ENCODE measurements around the gene NDFIP2. TPM values are rescaled to one million over a fixed set of nuclear protein-coding genes. Genes with fewer than 3 reads are reported as not detected.

The NDFIP2 gene
- total and polyA plus RNA-seq, 2 donors (not counting 1 experiment from before 2014, with no cell fraction given), result 0.12 to 1.0 TPM

- ChIA-PET POLR2A (no interaction called here), CTCF (no interaction called here)
- TF ChIP-seq, protein P1, sequence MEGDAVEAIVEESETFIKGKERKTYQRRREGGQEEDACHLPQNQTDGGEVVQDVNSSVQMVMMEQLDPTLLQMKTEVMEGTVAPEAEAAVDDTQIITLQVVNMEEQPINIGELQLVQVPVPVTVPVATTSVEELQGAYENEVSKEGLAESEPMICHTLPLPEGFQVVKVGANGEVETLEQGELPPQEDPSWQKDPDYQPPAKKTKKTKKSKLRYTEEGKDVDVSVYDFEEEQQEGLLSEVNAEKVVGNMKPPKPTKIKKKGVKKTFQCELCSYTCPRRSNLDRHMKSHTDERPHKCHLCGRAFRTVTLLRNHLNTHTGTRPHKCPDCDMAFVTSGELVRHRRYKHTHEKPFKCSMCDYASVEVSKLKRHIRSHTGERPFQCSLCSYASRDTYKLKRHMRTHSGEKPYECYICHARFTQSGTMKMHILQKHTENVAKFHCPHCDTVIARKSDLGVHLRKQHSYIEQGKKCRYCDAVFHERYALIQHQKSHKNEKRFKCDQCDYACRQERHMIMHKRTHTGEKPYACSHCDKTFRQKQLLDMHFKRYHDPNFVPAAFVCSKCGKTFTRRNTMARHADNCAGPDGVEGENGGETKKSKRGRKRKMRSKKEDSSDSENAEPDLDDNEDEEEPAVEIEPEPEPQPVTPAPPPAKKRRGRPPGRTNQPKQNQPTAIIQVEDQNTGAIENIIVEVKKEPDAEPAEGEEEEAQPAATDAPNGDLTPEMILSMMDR (IDR thresholded peaks at IDR 0.05), result no peak
- TF ChIP-seq EZH2 (IDR thresholded peaks at IDR 0.05; ENCODE audit: borderline replicate concordance, insufficient read depth, low read depth, low read length, poor library complexity, severe bottlenecking), result no peak
- no CpG with 5 or more reads among the region's 1 CpG for WGBS (ENCODE audit: insufficient coverage)
- Mint-ChIP-seq H3K4me3 (no peak overlapping the region), H3K27me3 (peaks cover 22% of the 10 kb centered on the region), H3K4me1 (no peaks in the 10 kb centered on the region), H3K27ac (no peak overlapping the region), H3K9me3 (ENCODE audit: insufficient read depth) (no peaks in the 10 kb centered on the region)
- Histone ChIP-seq H3K27me3 (replicated peaks in 1 of 4; ENCODE audit: control extremely low read depth in 1 of 4, control insufficient read depth in 3 of 4, insufficient read depth in 4 of 4, low read length in 3 of 4) (peaks cover 0 to 3% (median 0%) of the 10 kb centered on the region in 4 experiments), H3K36me3 (replicated peaks in 1 of 2; ENCODE audit: control extremely low read depth in 1 of 2, control insufficient read depth in 1 of 2, extremely low read depth in 1 of 2, insufficient read depth in 2 of 2, low read length in 1 of 2) (no peaks in the 10 kb centered on the region), H3K4me3 (ENCODE audit: control extremely low read depth in 1 of 5, extremely low read depth in 1 of 5, insufficient read depth in 1 of 5, low read depth in 2 of 5, low read length in 4 of 5) (no peak overlapping the region), H3K27ac (ENCODE audit: low read length in 2 of 2) (no peak overlapping the region), H3K79me2 (ENCODE audit: control insufficient read depth, insufficient read depth, low read length) (no peaks in the 10 kb centered on the region), H3K4me2 (replicated peaks; ENCODE audit: low read depth, low read length, poor library complexity, severe bottlenecking) (no peak overlapping the region), H3K4me1 (ENCODE audit: control insufficient read depth in 2 of 2, insufficient read depth in 2 of 2, low read length in 2 of 2) (no peaks in the 10 kb centered on the region), H3K9me3 (ENCODE audit: control extremely low read depth in 1 of 3, control insufficient read depth in 2 of 3, insufficient read depth in 1 of 3, low read length in 2 of 3) (no peaks in the 10 kb centered on the region), H3K9ac (ENCODE audit: low read length) (no peak overlapping the region), H4K20me1 (ENCODE audit: control insufficient read depth, insufficient read depth, low read length, poor library complexity, severe bottlenecking) (no peaks in the 10 kb centered on the region), H2AFZ (ENCODE audit: insufficient read depth, low read depth, low read length, poor library complexity, severe bottlenecking) (no peak overlapping the region)
- intact Hi-C loops (cut with micrococcal nuclease), result no loop called here
- ATAC-seq (ENCODE audit: low read depth) (no peak), DNase-seq (no peak)
Observed at GRCh38 chr13:79463604-79464003, 17.4 kb upstream of the NDFIP2 start.

DNA sequence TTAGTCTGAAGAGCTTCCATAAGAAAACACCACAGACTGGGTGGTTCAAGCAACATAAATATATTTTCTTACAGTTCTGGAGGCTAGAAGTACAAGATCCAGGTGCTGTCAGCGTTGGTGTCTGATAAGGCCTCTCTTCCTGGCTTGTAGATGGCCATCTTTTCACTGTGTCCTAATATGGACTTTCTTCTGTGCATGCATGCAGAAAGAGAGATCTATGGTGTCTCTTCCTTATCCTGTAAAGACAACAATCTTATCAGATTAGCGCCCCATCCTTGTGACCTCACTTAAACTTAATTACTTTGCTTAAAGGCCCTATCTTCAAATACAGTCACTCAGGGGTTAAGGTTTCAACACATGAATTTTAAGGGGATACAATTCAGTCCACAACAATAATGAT is 14.1 kb upstream of the NDFIP2 start:
- Histone ChIP-seq H3K36me3 (replicated peaks in 1 of 2; ENCODE audit: control extremely low read depth in 1 of 2, control insufficient read depth in 1 of 2, extremely low read depth in 1 of 2, insufficient read depth in 2 of 2, low read length in 1 of 2) (no peaks in the 10 kb centered on the region), H3K27me3 (replicated peaks in 1 of 4; ENCODE audit: control extremely low read depth in 1 of 4, control insufficient read depth in 3 of 4, insufficient read depth in 4 of 4, low read length in 3 of 4) (no peaks in the 10 kb centered on the region), H3K4me2 (replicated peaks; ENCODE audit: low read depth, low read length, poor library complexity, severe bottlenecking) (no peak overlapping the region), H2AFZ (ENCODE audit: insufficient read depth, low read depth, low read length, poor library complexity, severe bottlenecking) (no peak overlapping the region), H3K9ac (ENCODE audit: low read length) (no peak overlapping the region), H3K4me1 (ENCODE audit: control insufficient read depth in 2 of 2, insufficient read depth in 2 of 2, low read length in 2 of 2) (no peaks in the 10 kb centered on the region), H3K9me3 (ENCODE audit: control extremely low read depth in 1 of 3, control insufficient read depth in 2 of 3, insufficient read depth in 1 of 3, low read length in 2 of 3) (no peaks in the 10 kb centered on the region), H3K27ac (ENCODE audit: low read length in 2 of 2) (no peak overlapping the region), H3K79me2 (ENCODE audit: control insufficient read depth, insufficient read depth, low read length) (no peaks in the 10 kb centered on the region), H3K4me3 (ENCODE audit: control extremely low read depth in 1 of 5, extremely low read depth in 1 of 5, insufficient read depth in 1 of 5, low read depth in 2 of 5, low read length in 4 of 5) (no peak overlapping the region), H4K20me1 (ENCODE audit: control insufficient read depth, insufficient read depth, low read length, poor library complexity, severe bottlenecking) (no peaks in the 10 kb centered on the region)
- Mint-ChIP-seq H3K4me1 (no peaks in the 10 kb centered on the region), H3K27me3 (peaks cover 24% of the 10 kb centered on the region), H3K9me3 (ENCODE audit: insufficient read depth) (no peaks in the 10 kb centered on the region), H3K4me3 (no peak overlapping the region), H3K27ac (no peak overlapping the region)
- no CpG with 5 or more reads among the region's 2 CpGs for WGBS (ENCODE audit: insufficient coverage)
- TF ChIP-seq, protein P1 (IDR thresholded peaks at IDR 0.05), result no peak
- TF ChIP-seq EZH2 (IDR thresholded peaks at IDR 0.05; ENCODE audit: borderline replicate concordance, insufficient read depth, low read depth, low read length, poor library complexity, severe bottlenecking), result no peak
- ATAC-seq (ENCODE audit: low read depth), result no peak
- ChIA-PET POLR2A (no interaction called here), CTCF (no interaction called here)
- intact Hi-C loops (cut with micrococcal nuclease), result no loop called here
- DNase-seq, result no peak
